CD4-positive, alpha-beta T cell treated with Interleukin-17A for 1 hour (primary cell): ENCODE results near the gene ARAF.

ENCODE experiments used
- DNase-seq: peaks from one replicate; pipeline ENCODE4 v3.0.0-alpha.2; 2020

Gene ARAF

DNA sequence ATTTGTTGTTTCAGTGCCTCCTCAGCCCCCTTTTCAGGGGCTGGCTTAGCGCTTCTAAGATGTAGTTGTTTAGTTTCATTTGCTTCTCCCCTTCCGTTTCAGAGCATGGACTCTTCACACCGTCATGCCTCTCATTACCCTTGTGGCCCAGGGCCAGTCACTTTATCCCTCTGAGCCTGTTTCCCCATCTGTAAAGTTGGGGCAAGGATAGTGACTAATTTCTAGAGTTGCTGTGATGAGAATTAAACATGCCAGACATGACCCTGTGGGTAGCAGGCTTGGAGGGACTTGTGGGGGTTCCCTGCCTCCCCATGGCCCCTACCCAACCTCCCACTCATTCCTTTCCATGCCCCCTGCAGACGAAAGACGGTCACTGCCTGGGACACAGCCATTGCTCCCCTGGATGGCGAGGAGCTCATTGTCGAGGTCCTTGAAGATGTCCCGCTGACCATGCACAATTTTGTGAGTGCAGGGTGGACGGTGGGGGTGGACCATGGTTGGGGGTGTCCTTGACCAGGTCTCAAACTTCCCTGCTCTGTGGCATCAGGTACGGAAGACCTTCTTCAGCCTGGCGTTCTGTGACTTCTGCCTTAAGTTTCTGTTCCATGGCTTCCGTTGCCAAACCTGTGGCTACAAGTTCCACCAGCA, 3.6 kb downstream of the ARAF start:
- no peak for DNase-seq

DNA sequence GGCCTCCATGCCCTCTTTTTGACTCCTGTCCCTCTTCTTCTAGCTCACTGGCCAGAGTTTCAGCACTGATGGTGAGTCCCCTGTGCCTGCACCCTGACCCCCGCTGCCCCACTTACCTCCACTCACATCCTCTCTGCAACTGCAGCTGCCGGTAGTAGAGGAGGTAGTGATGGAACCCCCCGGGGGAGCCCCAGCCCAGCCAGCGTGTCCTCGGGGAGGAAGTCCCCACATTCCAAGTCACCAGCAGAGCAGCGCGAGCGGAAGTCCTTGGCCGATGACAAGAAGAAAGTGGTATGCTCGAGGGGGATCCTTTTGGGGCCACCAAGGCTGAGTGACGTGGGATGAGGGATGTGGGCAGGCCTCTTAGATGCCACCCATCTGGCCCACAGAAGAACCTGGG, 5.8 kb downstream of the ARAF start:
- DNase-seq = no peak

DNA sequence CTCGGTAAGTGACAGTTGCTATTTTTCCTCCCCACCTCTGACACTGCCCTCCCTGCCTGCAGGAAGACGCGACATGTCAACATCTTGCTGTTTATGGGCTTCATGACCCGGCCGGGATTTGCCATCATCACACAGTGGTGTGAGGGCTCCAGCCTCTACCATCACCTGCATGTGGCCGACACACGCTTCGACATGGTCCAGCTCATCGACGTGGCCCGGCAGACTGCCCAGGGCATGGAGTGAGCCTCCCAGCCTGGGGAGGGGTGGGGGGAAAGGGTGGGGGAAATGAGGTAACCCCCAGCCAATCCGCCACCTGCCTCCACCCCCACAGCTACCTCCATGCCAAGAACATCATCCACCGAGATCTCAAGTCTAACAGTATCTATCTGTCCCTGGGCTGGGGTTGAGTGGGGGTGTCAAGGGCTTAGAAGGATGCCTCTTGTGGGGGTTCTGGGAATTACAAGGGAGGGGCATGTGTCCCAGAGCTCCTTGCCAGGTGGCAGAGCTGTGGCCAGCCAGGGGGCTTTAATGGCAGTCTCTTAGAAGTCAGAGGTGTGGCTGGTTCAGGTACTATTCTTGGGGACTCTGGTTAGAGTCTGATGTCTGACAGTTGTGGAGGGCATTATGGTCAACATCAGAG, 7.8 kb downstream of the ARAF start:
- peak; percentile 54 for DNase-seq

DNA sequence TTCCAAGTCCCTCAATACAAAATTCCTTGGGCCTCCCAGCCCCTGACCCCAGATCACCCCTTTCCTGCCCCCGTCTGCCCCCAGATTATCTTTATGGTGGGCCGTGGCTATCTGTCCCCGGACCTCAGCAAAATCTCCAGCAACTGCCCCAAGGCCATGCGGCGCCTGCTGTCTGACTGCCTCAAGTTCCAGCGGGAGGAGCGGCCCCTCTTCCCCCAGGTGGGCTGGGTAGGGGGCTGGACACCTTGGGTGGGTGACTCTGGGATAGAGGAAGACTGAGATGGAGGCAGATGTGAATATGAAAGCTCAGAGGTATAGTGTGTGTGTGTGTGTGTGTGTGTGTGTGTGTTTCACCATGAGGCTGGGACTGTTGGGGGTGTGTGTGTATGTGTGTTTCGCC, 9.8 kb downstream of the ARAF start:
- no peak for DNase-seq

DNA sequence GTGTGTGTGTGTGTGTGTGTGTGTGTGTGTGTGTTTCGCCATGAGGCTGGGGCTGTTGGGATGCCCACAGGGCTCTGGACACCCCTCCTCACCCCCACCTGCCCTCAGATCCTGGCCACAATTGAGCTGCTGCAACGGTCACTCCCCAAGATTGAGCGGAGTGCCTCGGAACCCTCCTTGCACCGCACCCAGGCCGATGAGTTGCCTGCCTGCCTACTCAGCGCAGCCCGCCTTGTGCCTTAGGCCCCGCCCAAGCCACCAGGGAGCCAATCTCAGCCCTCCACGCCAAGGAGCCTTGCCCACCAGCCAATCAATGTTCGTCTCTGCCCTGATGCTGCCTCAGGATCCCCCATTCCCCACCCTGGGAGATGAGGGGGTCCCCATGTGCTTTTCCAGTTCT, 10.2 kb downstream of the ARAF start:
- DNase-seq = no peak

DNA sequence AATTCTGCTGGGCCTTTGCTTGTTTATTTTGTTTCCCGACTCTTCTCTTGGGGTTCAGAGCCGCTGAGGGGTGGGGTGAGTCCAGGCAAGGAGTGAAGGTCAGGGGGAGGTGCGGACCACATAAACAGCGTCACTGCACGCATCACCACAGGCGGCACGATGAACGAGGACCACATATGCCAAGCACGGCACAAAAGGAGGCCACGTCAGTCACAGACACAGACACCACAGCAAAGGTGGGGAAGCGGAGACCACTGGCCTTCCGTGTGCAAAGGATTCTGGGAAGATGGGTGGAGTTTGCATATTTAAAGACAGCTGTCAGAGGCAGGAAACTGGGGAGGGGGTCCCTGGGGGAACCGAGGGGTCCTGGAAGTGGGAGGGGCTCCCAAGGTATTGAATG, 10.9 kb downstream of the ARAF start:
- DNase-seq = no peak

DNA sequence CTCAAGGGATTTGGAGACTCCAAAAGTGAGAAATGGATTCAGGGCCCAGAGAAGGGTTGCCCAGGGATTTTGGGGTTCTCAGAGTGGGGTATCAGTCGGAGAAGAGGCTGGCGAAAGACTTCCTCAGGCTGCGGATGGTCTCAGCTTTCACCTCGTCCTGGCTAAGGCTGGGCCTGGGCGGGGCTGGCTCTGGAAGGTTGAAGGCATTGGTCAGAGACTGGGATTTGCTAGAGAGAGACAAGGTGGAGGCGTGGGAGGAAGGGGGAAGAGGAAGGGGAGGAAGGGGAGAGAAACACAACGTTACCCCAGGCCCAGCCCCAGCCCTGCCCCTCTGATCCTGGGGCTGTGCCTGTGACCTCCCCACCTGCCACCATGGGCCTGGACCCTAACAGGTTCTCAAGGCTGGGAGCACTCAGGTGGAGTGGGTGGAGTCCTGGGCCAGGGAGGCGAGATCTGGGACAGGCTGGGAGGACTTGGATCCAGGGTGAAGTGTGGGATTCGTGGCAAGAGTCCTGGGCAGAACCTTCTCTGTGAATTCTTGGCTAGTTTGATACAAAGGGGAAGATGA, 11.9 kb downstream of the ARAF start:
- no peak for DNase-seq

DNA sequence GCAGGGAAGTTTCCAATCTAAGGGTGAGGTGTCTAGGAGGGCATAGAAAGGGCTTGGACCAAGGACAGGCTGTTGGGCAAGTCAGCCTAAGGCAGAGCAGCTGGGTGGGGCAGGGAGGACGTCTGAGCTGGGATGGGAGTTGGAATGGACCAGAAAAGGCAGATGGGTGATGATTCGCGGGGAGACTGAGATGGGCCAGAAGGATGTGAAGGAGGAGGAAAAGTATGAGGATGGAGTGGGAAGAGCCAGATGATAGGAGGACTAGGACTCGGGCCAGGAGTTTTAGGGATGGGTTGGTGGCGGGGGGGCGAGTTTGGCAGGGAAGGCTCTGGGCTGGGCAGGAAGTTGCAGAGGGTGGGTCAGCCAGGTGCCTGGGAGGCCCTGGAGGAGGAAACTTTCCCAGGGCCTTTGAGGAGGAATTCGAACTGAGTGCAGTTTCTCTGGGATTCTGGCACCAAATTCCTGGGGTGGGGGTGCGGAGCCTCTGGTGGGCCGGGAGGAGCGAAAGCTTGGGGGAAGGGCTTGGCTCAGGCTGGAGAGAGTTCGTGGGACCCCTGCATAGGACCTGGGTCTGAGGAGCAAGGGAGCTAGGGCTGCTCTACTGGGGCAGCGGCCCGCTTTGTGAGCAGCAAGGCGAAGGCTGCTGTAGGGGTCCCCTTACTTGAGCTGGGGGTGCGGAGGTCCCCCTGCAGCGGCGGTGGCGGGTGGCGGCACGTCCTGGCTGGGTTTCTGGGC, 12.5 kb downstream of the ARAF start:
- DNase-seq = no peak

DNA sequence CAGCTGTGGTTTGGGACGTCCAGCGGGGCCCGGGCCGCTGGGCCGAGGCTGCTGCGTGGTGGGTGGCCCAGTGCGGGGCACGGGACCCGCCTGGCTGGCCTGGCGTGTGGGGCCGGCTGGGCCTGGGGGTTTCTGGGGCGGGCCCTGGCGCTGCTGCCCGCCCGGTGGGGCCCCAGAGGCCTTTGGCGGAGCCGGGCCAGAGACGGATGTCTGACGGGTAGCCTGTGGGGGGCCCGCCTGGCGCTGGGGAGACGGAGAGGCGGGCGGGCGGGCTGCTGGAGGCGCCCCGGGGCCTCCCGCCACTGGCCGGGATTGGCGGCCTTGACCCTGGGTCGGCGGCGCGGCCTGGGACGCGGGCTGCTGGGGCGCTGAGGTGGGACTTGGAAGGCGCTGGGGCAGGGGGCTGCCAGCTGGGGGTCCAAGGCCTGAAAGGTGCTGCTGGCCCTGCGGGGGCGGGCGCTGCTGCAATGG, 13.1 kb downstream of the ARAF start:
- no peak for DNase-seq

DNA sequence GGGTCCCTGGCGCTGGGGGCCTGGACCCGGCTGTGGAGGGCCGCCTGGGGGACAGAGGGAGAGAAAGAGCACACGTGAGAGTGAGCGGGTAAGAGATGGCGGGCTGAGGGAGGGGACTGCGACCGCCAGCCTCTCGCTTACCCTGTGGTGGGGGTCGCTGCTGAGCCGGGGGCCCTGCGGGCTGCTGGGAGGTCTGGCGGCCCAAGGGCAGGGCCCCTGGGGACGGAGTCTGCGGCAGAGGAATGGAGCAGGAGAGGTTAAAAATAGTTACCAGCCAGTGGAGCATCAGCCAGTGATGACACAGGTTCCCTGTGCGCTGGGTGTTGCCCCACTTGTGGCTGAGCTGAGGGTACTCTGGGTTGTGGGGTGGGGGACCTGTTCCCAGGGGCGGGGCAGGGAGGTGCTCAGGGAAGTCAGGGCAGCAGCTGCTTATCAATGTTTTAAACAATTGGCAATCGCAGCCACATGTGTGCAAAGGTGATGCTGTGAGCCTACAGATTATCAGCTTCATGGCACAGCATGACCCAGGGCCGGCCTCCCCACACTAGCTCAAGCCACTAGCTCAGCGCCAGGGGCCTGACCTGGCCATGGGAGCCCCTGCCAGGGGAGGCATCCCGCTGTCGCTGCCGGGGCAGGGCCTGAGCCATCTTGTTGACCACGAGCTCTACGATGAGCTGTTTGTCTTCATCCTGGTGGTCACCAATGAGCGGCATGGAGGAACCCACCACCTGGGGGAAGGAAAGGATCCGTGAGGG, 13.7 kb downstream of the ARAF start:
- no peak for DNase-seq

DNA sequence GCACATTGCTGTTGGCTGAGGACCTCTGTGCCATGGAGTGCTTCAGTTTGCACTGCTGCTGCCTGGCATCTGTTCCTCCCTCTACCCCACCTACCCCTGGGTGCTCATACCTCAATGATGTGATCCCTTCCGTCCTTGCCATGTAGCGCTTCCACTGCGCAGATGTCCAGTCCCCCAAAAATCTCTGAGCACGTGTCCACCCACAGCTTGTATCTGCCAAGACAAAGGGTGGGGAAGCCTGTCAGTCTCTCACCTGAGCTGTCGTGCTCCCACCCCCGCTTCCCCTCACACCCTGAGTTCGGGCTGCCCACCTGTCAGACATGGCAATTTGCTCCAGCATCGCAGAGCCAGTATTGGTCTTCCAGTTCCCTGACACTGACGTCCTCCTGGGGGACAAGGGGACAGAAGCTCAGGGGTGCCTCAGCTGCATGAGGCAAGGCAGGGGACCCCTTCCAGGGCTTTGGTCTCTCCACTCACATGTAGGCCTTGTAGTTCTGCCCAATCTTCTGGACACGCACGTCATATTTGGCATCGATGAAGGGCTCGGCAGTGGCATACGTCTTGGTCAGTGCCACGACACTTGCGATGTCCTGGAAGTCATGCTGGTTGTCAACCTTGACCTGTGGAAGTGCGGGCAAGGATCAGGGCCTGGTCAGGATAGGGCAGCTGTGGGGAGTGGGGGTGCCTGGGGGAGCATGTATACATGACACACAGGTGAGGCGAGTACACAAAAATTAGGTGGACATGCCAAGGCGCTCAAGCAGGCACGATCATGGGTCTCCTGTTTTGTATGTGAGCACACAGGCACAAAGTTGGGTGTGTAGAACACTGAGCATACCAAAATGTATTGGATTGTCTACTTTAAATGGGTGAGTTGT, 15.3 kb downstream of the ARAF start:
- no peak for DNase-seq

DNA sequence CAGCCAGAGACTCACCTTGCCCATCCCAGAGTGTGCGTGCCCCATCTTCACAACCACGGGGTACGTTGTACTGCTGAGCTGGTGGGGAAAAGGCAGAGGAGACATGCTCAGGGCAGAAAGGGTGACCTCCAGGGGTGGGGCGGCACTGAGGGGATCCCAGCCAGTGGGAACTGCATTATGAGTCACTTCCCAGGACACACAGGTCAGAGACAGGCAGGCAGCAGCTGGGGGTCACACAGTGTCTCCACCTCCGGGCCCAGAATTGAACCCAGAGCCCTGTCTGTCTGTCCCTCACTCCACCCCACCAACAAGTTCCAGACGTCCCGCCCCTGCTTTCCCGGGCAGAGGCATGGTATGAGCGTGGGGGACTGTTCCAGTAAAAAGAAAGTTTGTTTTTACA, 16.4 kb downstream of the ARAF start:
- no peak for DNase-seq

DNA sequence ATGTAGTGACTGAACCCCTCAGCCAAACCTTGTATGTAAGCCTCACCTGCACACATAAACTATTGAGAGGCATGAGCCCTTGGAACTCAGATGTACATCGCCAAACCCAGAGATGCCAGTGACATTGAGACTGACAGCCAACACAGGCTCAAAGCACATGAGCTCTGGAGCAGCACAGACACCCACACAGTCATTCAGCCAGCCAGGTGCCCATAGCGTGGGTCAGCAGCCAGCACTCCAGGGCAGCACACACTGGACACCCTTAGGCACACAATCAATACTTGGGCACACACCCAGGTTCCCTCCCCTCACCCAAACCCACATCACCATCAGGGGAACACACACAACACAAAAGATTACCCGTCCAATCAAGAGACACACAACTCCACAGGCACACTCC, 16.9 kb downstream of the ARAF start:
- no peak for DNase-seq

DNA sequence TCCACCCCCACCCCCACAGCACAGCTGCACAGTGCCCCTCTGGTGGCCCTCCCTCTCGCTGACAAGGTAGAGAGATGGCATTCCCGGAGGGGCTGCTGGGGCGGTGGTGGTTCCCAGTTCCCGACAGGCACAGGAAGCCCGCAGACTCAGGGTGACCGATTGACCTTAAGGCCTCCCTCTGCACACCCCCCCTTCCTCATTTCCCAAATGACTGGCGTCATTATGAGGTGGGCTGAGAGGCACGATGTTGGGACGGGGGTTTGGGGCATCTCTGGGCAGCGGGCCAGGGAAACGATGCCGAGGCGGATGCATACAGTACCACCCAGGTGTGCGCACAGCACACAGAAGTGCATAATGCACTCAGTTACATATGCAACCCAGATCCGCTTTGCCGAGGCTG, 17.7 kb downstream of the ARAF start:
- no peak for DNase-seq

DNA sequence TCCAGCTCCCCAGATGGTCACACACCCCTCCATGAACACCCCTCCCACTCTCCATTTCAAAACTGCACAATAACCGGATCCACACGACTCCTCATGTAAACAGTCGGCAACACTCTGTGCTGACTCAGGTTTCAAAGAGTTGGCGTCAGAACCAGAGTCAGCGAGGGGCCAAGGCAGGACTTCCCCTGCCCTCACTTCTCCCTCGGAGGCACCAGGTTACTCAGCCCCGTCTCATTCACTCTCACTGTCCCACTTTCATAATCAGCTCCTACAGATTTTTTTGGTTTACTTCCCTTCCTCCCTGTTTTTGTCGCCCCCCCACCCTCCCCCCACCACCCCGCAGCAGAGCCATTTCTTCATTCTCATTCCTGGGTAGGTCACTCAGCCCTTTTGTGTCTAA, 18.5 kb downstream of the ARAF start:
- peak; percentile 23 for DNase-seq

DNA sequence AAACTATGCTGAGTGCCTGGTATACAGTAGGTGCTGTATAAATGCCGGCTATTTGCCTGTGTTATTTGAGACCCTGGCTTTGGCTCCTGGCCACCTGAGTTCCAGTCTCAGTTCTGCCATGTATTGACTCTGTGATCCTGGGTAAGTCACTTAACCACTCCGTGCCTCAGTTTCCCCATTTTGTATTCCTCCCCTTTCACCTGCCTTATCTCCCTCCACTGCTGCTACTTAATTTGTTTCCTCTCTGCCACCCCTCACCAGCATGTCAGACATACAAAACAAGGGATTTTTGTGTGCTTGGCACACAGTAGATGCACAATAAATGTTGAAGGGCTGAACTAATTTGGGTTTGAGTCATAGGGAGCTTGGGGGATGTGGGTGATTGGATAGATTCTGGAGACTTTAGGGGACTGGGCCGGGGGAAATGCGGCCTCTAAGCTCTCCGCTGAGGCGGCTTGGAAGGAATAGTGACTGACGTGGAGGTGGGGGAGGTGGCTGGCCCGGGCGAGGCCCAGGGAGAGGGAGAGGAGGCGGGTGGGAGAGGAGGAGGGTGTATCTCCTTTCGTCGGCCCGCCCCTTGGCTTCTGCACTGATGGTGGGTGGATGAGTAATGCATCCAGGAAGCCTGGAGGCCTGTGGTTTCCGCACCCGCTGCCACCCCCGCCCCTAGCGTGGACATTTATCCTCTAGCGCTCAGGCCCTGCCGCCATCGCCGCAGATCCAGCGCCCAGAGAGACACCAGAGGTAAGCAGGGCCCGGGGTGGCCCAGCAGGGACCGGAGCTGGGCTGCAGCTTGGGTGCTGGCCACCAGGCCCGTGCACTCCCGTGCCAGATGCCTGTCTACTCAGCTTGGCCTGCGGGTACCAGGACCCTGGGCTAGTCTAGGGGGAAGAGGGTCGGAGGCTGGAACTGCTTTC, 21.0 kb downstream of the ARAF start, which contains the start of gene TIMP1:
Gene TIMP1, plus strand, starts transcription at position 706 of the 917 bp plus-strand sequence. CDS start 980 bp downstream, outside the sequence.
- peak; percentile 85 for DNase-seq

DNA sequence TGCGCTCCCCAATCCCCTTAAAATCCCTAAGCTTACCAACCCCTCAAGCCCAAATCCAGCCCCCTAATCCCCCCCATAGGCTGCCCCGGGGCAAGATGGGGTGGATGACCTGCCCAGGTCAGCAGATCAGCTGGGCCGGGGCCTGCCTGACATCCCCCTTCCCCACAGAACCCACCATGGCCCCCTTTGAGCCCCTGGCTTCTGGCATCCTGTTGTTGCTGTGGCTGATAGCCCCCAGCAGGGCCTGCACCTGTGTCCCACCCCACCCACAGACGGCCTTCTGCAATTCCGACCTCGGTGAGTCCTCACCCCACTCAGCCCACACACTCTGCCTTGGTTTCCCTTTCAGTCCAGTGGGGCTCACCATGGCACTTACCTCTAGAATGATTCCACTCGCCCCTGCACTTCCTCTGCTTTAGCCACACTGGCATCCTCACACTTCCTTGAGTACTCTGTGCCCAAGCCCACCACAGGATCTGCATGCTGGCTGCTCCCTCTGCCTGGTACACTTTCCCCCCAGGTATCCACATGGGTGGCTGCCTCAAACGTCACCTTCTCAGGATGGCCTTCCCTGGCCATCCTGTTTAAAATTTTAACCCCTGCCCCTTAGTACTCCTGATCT, 22.3 kb downstream of the ARAF start:
- DNase-seq = no peak

DNA sequence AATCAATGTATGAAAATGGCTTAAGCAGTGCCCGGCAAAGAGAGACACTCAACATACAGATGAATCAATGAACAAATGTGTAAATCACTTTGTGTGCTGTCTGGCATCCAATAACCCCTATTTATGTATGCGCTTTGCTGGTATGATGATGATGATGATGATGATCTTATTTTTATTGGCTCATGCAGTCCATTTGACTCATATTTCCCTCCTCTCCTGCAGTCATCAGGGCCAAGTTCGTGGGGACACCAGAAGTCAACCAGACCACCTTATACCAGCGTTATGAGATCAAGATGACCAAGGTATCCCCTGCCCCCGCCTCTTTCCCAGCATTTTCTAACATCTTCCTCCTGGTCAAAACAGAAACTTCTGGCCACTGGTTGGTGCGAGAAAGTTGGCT, 23.7 kb downstream of the ARAF start:
- DNase-seq = no peak

DNA sequence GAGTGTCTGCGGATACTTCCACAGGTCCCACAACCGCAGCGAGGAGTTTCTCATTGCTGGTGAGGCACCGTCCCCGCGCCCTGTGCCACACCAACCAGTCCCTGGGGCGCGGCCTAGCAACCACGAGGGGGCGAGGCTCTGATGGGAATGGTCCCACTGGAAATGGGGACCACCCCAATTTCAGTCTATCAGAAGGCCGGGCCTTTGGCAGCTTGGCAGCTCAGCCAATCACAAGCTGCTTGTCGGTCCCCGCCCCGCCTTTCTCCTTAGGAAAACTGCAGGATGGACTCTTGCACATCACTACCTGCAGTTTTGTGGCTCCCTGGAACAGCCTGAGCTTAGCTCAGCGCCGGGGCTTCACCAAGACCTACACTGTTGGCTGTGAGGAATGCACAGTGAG, 24.3 kb downstream of the ARAF start:
- no peak for DNase-seq

DNA sequence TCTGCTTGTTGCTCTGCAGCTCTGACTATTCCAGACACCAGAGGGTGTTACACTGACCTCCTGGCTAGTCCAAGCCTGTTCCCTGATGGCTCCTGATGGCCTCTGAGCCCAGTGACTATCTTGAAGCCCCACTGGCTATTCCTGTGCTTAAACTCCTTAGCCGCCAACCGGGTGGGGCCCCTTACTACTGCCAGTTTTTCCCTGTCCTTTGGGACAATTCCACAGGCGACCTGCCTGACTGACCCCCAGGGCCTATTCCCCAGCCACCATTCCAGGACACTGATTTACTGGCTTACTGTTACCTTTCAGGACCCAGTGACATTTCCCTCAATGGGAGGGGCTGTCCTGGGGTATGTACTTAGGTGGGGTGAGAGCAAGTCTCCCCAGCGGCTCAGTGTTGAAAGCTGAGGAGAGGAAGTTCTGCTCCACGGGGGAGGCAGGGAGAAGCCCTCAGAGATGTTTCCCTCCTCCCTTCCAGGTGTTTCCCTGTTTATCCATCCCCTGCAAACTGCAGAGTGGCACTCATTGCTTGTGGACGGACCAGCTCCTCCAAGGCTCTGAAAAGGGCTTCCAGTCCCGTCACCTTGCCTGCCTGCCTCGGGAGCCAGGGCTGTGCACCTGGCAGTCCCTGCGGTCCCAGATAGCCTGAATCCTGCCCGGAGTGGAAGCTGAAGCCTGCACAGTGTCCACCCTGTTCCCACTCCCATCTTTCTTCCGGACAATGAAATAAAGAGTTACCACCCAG, 25.2 kb downstream of the ARAF start:
- no peak for DNase-seq
